T-cell (primary cell): ENCODE measurements around the gene FAM229B. TPM values are rescaled to one million over a fixed set of nuclear protein-coding genes. Genes with fewer than 3 reads are reported as not detected.
"Not testable (repeated sequence)": the region's sequence is repeated elsewhere in the genome, so short reads cannot be mapped to it uniquely, and the experiment has no call there.

Source experiments
- ATAC-seq, 4 experiments: fragments of 200-7000 bp in 3 of 4; fragments of 150-1000 bp in 1 of 4; cut with Tn5 transposase; replicated peaks in 1 of 4; 1 replicate in 3 of 4; 2 replicates in 1 of 4; pipeline ENCODE4 v1.10.0; 2021; ENCODE audit warnings: moderate library complexity in 3 of 4, mild to moderate bottlenecking in 2 of 4, moderate number of reproducible peaks in 1 of 4
- CTCF ChIA-PET, 2 donors: fragments of 300-600 bp; sonication (Branson Sonifier 250); formaldehyde crosslinking; loops; one replicate each; lab custom pipeline; 2022; ENCODE audit warnings: antibody characterized with exemption in 2 of 2; lab: Charles Lee
- POLR2A ChIA-PET, 2 donors: fragments of 300-600 bp; sonication (Branson Sonifier 250); formaldehyde crosslinking; loops; one replicate each; lab custom pipeline; 2022; ENCODE audit warnings: antibody characterized with exemption in 2 of 2; lab: Charles Lee
- DNase-seq, 35 experiments: peaks; one replicate each; pipeline versions ENCODE4 v3.0.0 to v3.0.0-alpha.2; 2013 to 2023
- H3K27ac ChIP-seq: one replicate; pipeline ENCODE4 v1.5.1; 2013; ENCODE audit warnings: low read length
- H3K27me3 ChIP-seq, 2 experiments: replicated peaks in 1 of 2; 1 replicate in 1 of 2; 2 replicates in 1 of 2; pipeline versions ENCODE4 v1.6.1 to v1.7.0; 2013; ENCODE audit warnings: low read length in 1 of 2, mixed read lengths in 1 of 2; ENCODE audit not compliant: control insufficient read depth in 2 of 2, insufficient read depth in 2 of 2; ENCODE audit errors: extremely low read depth in 1 of 2
- H3K36me3 ChIP-seq, 2 donors: 1 replicate in 1 of 2; 2 replicates in 1 of 2; pipeline versions ENCODE4 v1.6.1 to v1.7.0; 2013; ENCODE audit warnings: low read length in 1 of 2; ENCODE audit not compliant: control insufficient read depth in 2 of 2, insufficient read depth in 1 of 2; ENCODE audit errors: extremely low read depth in 1 of 2
- H3K4me1 ChIP-seq, 2 experiments: 1 replicate in 1 of 2; 2 replicates in 1 of 2; pipeline versions ENCODE4 v1.6.1 to v1.7.0; 2013; ENCODE audit warnings: low read length in 2 of 2, mixed read lengths in 1 of 2; ENCODE audit not compliant: insufficient read depth in 2 of 2, control insufficient read depth in 1 of 2; ENCODE audit errors: extremely low read depth in 1 of 2
- H3K4me3 ChIP-seq, 2 donors: 1 replicate in 1 of 2; 2 replicates in 1 of 2; pipeline versions ENCODE4 v1.5.1 to v1.7.0; 2013; ENCODE audit warnings: mild to moderate bottlenecking in 2 of 2, low read length in 1 of 2, moderate library complexity in 1 of 2; ENCODE audit not compliant: control insufficient read depth in 1 of 2; ENCODE audit errors: extremely low read depth in 1 of 2
- H3K9me3 ChIP-seq: 2 replicates; pipeline ENCODE4 v1.7.0; 2013
- H3K27ac Mint-ChIP-seq, 2 donors: one replicate each; pipeline ENCODE4 v1.8.0; 2020 to 2021; ENCODE audit warnings: mild to moderate bottlenecking in 2 of 2, mixed read lengths in 2 of 2
- H3K27me3 Mint-ChIP-seq, 2 donors: one replicate each; pipeline ENCODE4 v1.8.0; 2021 to 2022; ENCODE audit warnings: mixed read lengths in 2 of 2
- H3K36me3 Mint-ChIP-seq: one replicate; pipeline ENCODE4 v1.8.0; 2021; ENCODE audit warnings: mixed read lengths
- H3K4me1 Mint-ChIP-seq, 3 donors: one replicate each; pipeline ENCODE4 v1.8.0; 2020 to 2022; ENCODE audit warnings: mixed read lengths in 3 of 3, mild to moderate bottlenecking in 1 of 3
- H3K4me3 Mint-ChIP-seq, 3 donors: one replicate each; pipeline ENCODE4 v1.8.0; 2020 to 2022; ENCODE audit warnings: mild to moderate bottlenecking in 3 of 3, mixed read lengths in 3 of 3, moderate library complexity in 3 of 3
- H3K9me3 Mint-ChIP-seq, 3 donors: one replicate each; pipeline ENCODE4 v1.8.0; 2020 to 2022; ENCODE audit warnings: mixed read lengths in 3 of 3
- WGBS: methylation state at CpG from one replicate; pipeline ENCODE4 v1.1.5; 2013; ENCODE audit warnings: missing lambda C conversion rate; ENCODE audit not compliant: insufficient coverage; 5-methylcytosine and 5-hydroxymethylcytosine counted together
- total RNA-seq, 35 experiments: library from RNA in 6 of 35; stranded (reverse) in 6 of 35; fragments of 120-200 nt in 1 of 35; gene quantifications; one replicate each; pipeline versions ENCODE4 v1.2.1 to v1.2.4 and lab custom pipeline; 2013 to 2026

The FAM229B gene
- total RNA-seq, 5 donors from 2014 or later (not counting 1 experiment from before 2014, with no cell fraction given), result 1.2 to 3.7 (median 3.5) TPM

- H3K9me3 ChIP-seq, result no peaks in the 10 kb centered on the region
- H3K4me1 ChIP-seq, result peaks cover 0 to 9% of the 10 kb centered on the region in 2 experiments
- H3K36me3 ChIP-seq, result peaks cover 0 to 12% of the 10 kb centered on the region in 2 donors
- H3K4me3 ChIP-seq, result no peak overlapping the region
- ChIA-PET POLR2A (interaction anchor here in 1 of 2 donors (0.6 to 1.3 kb wide), 2 partner anchors 481 to 571 kb away, joined by 3 read pairs; no protein-coding TSS in a partner anchor), CTCF (interaction anchor here (1.0 to 2.9 kb wide), 5 partner anchors 15 to 78 kb away, joined by 3 to 16 read pairs (median 4); no protein-coding TSS in a partner anchor)
- peaks cover 9 to 12% (median 11%) of the 10 kb centered on the region in 3 donors for H3K4me1 Mint-ChIP-seq
- H3K27ac Mint-ChIP-seq, result no peak overlapping the region
- no peaks in the 10 kb centered on the region for H3K9me3 Mint-ChIP-seq
- H3K27me3 ChIP-seq, result peaks cover 0 to 5% of the 10 kb centered on the region in 2 experiments
- H3K27me3 Mint-ChIP-seq, result peaks cover 7 to 15% of the 10 kb centered on the region in 2 donors
- H3K4me3 Mint-ChIP-seq, result peak overlapping the region; percentile 28 to 46 (median 28)
- no peak for ATAC-seq
- H3K36me3 Mint-ChIP-seq, result peaks cover 28% of the 10 kb centered on the region
- H3K27ac ChIP-seq, result no peak overlapping the region
- 63% methylated on average over 1 of the region's 8 CpGs for WGBS
- no peak for DNase-seq
Measured at GRCh38 chr6:112085286-112086065, 1.9 kb upstream of the FAM229B start.

GRCh38 chr6:112086744-112087135 is 651 bp upstream of the FAM229B start:
- no peaks in the 10 kb centered on the region for H3K9me3 ChIP-seq
- WGBS, result 0% methylated on average over 2 of the region's 8 CpGs
- peaks cover 0 to 5% of the 10 kb centered on the region in 2 experiments for H3K27me3 ChIP-seq
- Mint-ChIP-seq H3K36me3 (peaks cover 25% of the 10 kb centered on the region), H3K4me1 (peaks cover 9 to 12% (median 11%) of the 10 kb centered on the region in 3 donors), H3K4me3 (no peak overlapping the region), H3K9me3 (no peaks in the 10 kb centered on the region), H3K27me3 (peaks cover 11 to 19% of the 10 kb centered on the region in 2 donors), H3K27ac (no peak overlapping the region)
- H3K27ac ChIP-seq, result peak overlapping the region; percentile 89
- peaks cover 0 to 9% of the 10 kb centered on the region in 2 experiments for H3K4me1 ChIP-seq
- ATAC-seq (peak; percentile 1 to 18 (median 10)), DNase-seq (peak in 1 of 35 experiments; percentile 41)
- peak overlapping the region; percentile 83 to 88 for H3K4me3 ChIP-seq
- H3K36me3 ChIP-seq, result peaks cover 0 to 9% of the 10 kb centered on the region in 2 donors
- ChIA-PET POLR2A (interaction anchor here (0.6 to 1.9 kb wide), 13 partner anchors 9 to 1271 kb away, joined by 3 to 9 read pairs (median 4); partner anchors contain the start of genes AMD1 (in 1 of the 2), CDK19 (in 1 of the 2), REV3L (in 1 of the 2) and RPF2 (in 1 of the 2)), CTCF (interaction anchor here (0.6 to 2.9 kb wide), 17 partner anchors 9 to 1210 kb away, joined by 3 to 18 read pairs (median 4); partner anchors contain the start of gene REV3L (in 1 of the 2))

GRCh38 chr6:112087916-112088315 is 525 bp downstream of the FAM229B start:
- H3K9me3 ChIP-seq, result no peaks in the 10 kb centered on the region
- peaks cover 11 to 19% of the 10 kb centered on the region in 2 donors for H3K27me3 Mint-ChIP-seq
- H3K27me3 ChIP-seq, result peaks cover 0 to 5% of the 10 kb centered on the region in 2 experiments
- peaks cover 0 to 9% of the 10 kb centered on the region in 2 donors for H3K36me3 ChIP-seq
- H3K4me1 ChIP-seq, result peaks cover 0 to 9% of the 10 kb centered on the region in 2 experiments
- H3K9me3 Mint-ChIP-seq, result no peaks in the 10 kb centered on the region
- DNase-seq (no peak), ATAC-seq (no peak)
- WGBS, result 33% methylated on average over 1 of the region's 7 CpGs
- peaks cover 19% of the 10 kb centered on the region for H3K36me3 Mint-ChIP-seq
- H3K27ac Mint-ChIP-seq, result no peak overlapping the region
- H3K4me1 Mint-ChIP-seq, result peaks cover 9 to 12% (median 9%) of the 10 kb centered on the region in 3 donors
- ChIA-PET POLR2A (interaction anchor here (0.5 to 1.9 kb wide), 15 partner anchors 8 to 1214 kb away, joined by 3 to 8 read pairs (median 4); partner anchors contain the start of genes AMD1 (in 1 of the 2) and RPF2 (in 1 of the 2)), CTCF (interaction anchor here (0.5 to 2.9 kb wide), 14 partner anchors 8 to 1077 kb away, joined by 3 to 18 read pairs (median 5); partner anchors contain the start of gene REV3L (in 1 of the 2))
- H3K27ac ChIP-seq, result peak overlapping the region; percentile 89
- peak overlapping the region; percentile 83 to 88 for H3K4me3 ChIP-seq
- H3K4me3 Mint-ChIP-seq, result no peak overlapping the region

- POLR2A ChIA-PET, result interaction anchor here in 1 of 2 donors (1.2 kb wide), 1 partner anchor 13 kb away, joined by 3 read pairs; no protein-coding TSS in a partner anchor
- H3K4me1 ChIP-seq, result no peaks in the 10 kb centered on the region
- H3K27me3 Mint-ChIP-seq, result peaks cover 0 to 3% of the 10 kb centered on the region in 2 donors
- DNase-seq (no peak), ATAC-seq (no peak)
- WGBS, result 90% methylated on average over 2 of the region's 2 CpGs
- H3K9me3 Mint-ChIP-seq, result no peaks in the 10 kb centered on the region
- CTCF ChIA-PET, result no interaction called here
- H3K36me3 ChIP-seq, result no peaks in the 10 kb centered on the region
- no peaks in the 10 kb centered on the region for H3K9me3 ChIP-seq
- H3K4me3 ChIP-seq, result no peak overlapping the region
- peaks cover 9% of the 10 kb centered on the region for H3K36me3 Mint-ChIP-seq
- H3K4me1 Mint-ChIP-seq, result no peaks in the 10 kb centered on the region
- no peak overlapping the region for H3K27ac Mint-ChIP-seq
- H3K4me3 Mint-ChIP-seq, result no peak overlapping the region
- H3K27ac ChIP-seq, result no peak overlapping the region
- H3K27me3 ChIP-seq, result no peaks in the 10 kb centered on the region
Measured at GRCh38 chr6:112096901-112097300, 9.5 kb downstream of the FAM229B start.

- Mint-ChIP-seq H3K4me3 (no peak overlapping the region), H3K27ac (no peak overlapping the region), H3K9me3 (peaks cover 4 to 6% (median 5%) of the 10 kb centered on the region in 3 donors), H3K36me3 (peaks cover 16% of the 10 kb centered on the region), H3K27me3 (peaks cover 0 to 6% of the 10 kb centered on the region in 2 donors), H3K4me1 (no peaks in the 10 kb centered on the region)
- Histone ChIP-seq H3K27ac (no peak overlapping the region), H3K4me1 (no peaks in the 10 kb centered on the region), H3K9me3 (no peaks in the 10 kb centered on the region), H3K27me3 (no peaks in the 10 kb centered on the region), H3K4me3 (no peak overlapping the region), H3K36me3 (no peaks in the 10 kb centered on the region)
- ChIA-PET POLR2A (no interaction called here), CTCF (interaction anchor here in 1 of 2 donors (1.0 kb wide), 1 partner anchor 14 kb away, joined by 4 read pairs; no protein-coding TSS in a partner anchor)
- ATAC-seq (no peak), DNase-seq (no peak)
- whole genome bisulfite sequencing, result 89% methylated on average over 3 of the region's 4 CpGs
Measured at GRCh38 chr6:112100561-112100960, 13.2 kb downstream of the FAM229B start.

- POLR2A ChIA-PET, H3K27me3 Mint-ChIP-seq, H3K27me3 ChIP-seq, H3K27ac Mint-ChIP-seq, DNase-seq, H3K9me3 ChIP-seq, H3K4me3 Mint-ChIP-seq, H3K27ac ChIP-seq, ATAC-seq, H3K4me3 ChIP-seq, H3K36me3 Mint-ChIP-seq, H3K4me1 Mint-ChIP-seq, H3K36me3 ChIP-seq, H3K4me1 ChIP-seq, CTCF ChIA-PET, H3K9me3 Mint-ChIP-seq: not testable (repeated sequence)
- WGBS, result no CpG with 5 or more reads among the region's 2 CpGs
Measured at GRCh38 chr6:112106026-112106425, 18.6 kb downstream of the FAM229B start.
